ENCODE data around the gene RUNX3.

The RUNX3 gene

DNA sequence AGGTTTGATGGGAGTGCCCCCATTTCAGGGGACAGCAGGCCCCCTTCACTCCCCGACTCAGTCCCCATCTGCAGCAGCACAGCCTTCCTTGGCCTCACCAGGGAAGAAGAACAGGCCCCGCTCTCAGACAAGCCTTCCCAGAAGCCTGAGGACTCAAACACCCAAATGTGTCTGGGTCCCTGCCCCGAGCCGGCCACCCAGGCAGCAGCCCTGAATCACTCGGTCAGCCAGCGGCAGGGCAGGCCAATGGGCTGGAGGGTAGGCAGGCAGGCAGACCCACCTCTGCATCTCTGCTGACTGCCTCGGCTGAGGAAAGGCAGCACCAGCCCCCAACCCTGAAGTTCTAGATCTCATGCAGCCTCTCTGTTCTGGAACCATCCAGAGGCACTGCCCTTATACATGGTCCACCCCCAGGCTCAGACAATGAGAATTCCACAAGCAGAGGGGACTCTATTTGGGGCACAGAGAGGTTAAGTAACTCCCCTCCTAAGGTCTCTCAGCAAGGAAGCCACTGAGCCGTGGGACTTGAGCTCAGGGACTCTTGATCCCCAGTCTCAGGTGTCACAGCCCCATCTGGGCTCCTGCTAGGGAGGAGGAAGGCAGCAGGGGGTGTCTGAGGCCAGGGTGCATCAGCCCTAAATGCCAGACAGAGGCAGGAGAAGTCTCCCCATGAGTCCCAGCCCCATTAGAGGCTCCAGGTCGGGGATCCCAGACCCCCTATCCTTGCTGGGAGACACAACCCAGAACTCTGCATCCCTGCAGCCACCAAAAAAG is 33.2 kb upstream of the RUNX3 start:
- peak in 1 of 2 experiments; percentile 36 for DNase-seq

DNA sequence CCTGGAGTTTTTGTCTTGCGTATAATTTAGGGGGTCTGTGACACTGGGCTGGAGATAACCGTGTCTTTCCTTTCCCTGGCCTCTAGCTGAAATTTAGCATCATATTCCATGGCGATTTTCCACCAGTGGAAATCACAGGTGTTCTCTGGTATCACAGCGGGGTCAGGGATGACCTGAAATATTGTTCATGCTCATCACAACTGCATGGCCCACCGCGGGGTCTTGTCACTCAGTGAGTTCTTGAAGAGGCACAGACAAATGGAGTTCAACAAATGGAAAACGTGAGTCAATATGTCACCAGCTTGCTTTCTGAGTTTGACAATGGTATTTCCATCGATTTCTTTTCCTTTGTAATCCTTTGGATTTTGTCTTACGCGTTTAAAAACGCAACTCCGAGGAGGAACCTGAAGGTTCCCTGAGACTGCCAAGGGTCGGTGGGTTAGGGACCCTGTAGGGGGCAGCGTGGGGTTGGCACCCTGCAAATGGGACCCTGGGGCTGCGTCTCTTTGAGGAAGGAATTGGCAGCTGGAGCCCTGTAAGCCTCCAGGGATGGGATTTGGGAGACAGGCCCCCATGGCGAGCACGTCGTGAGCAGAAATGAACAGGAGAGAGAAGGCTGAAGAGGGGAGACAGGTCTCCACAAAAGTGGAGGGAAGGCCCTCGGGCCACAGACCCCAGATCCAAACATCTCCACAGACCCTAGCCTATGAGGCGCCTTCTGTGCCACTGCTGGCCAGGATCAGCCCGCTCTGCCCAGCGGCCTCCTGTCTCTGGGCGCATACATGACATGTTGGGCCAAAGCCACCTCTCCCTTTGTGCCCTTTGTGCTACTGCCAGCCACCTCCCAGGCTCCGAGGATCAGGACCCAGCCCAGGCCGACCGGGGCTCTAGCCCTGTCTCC is 32.1 kb upstream of the RUNX3 start:
- DNase-seq, result no peak

DNA sequence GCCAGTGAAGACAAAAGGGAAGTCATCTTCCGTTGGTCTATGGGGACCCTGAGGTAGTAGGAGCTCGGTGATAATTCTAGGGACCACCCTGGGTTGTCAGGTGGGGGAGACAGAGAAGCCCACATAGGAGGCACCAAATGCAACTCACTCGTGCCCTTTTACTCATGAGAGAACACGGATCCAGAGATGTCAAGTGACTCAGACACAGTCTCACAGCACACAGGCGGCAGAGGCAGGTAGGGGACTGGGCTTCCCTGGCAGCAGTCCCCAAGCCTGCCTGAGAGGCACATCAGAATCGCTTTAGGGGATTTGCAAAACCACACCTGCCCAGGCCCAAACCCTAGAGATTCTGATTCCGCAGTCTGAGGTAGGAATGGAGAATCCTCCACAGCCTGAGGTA is 31.3 kb upstream of the RUNX3 start:
- no peak for DNase-seq

DNA sequence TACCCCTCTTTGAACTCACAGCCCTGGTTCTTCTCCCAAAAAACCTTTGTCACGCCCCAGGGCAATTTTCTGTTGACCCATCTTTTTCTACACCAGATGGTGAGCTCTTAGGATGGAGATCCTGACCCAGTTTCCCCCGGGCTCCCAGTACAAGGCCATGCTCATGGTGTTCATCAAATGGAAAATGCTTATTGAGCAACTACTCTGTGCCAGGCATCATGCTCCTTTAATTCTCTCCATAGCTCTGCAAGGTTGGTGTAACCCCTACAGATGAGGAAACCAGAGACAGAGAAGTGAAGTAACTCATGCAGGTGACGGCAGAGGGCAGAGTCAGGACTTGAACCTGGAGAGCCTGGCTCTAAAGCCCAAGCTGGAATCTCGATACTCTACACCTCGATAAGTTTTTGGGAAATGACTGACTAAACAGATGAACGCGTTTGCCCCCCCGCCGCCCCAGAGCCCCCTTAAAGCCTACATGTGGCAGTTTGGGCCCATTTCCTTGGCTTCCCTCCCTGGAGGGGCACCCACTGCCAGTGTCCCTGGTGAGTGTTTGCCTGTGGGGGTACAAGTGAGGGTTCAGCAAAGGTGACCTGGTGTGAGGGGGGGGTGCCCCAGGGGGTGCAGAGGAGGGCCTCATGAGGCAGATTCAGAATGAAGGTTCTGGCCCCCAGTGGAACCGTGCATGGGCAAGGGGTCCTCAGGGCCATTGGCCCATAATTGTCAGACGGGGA is 30.2 kb upstream of the RUNX3 start:
- DNase-seq, result no peak

DNA sequence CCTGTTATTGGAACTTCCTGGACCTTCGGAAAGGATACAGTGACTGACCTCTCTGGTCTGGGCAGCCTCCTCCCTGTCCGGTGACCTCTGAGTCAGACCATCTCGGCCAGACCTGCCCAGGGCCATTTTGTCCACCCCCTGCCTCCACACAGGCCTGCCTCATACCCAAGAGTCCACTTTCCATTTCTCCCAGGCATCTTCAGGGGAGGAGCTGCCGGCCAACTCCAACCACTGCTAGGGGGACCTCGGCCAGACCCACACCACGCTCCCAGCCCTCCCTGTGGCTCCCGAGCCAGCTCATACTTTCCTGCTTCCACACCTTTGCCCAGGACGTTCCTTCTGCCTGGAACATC is 29.5 kb upstream of the RUNX3 start:
- no peak for DNase-seq

DNA sequence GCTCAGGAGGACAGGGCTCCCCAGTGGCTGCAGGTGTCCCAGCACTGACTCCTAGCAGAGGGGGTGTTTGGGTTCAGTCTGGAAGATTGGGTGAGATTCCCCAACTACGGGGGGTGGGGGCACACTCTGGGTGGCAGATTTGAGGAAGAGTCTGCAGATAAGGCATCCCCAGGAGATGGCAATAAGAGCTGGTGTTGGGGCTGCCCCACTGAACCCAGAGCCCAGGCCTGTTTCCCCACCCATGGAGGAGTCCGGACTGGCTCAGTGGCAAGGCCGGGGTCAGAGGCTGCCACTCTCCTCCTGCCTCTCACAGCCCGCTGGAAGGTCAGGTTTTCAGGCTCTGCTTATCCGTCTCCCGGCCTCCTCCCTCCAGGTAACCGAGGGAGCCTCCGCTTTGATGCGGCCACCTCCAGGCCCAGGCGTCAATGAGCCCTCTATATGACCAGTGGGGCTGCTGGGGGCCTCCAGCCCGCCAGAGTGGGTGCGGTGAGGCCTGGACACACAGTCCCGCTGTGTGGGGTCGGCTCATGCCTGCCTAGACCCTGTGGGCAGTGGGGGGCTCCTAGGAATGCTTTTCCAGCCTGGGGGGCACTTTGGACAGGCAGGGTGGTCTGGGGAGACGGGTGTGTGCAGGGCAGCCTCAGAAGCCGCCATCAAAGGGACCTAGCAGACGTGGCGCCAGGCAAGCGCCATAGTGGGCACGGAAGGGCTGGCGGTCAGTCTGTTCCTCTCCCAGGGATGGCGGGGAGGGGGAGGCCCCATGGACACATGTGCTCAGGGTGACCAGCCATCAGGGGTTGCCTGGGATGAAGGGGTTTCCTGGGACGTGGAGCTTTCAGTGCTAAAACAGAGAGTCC is 28.9 kb upstream of the RUNX3 start:
- DNase-seq, result no peak

DNA sequence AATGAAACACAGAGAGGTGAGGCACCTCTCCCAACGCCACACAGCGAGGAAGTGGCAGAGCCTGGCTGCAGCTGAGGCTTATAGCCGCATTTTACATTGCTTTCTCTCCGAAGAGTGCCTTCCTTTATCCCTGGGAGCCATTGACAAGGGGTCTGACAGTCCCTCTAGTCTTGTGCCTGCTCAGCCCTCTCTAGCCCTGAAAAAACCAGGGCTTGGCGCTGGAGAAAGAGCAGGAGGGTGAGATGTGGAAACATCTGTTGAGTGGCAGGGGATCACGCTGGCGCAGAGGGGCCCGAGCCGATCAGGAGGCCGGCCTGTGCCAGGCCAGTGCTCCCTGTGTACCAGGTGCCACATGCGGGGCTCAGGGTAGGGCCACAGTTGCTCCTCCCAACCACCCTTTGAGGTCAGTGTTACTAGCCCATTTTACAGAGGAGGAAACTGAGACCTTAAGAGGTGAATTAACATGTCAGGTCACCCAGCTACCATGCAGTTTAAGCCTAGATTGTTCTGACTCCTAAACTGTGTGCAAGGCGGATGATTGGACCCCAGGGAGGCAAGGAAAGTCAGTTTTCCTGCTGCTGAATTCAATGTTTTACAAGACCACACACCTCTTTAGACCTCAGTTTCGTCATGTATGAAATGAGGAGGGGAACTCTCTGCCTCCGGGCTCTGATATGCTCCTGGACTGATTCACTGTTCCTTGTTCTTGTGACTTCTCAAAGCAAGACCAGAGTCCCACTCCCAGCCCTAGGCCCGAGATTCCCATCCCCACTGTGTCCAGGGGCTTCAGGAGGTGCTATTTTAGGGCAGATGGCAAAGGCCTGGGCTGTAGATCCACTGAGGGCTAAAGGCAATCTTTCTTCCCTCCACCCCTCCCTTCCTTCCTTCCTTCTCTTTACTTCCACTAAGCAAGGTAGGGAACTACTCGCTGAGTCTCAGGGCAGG is 28.0 kb upstream of the RUNX3 start:
- no peak for DNase-seq

DNA sequence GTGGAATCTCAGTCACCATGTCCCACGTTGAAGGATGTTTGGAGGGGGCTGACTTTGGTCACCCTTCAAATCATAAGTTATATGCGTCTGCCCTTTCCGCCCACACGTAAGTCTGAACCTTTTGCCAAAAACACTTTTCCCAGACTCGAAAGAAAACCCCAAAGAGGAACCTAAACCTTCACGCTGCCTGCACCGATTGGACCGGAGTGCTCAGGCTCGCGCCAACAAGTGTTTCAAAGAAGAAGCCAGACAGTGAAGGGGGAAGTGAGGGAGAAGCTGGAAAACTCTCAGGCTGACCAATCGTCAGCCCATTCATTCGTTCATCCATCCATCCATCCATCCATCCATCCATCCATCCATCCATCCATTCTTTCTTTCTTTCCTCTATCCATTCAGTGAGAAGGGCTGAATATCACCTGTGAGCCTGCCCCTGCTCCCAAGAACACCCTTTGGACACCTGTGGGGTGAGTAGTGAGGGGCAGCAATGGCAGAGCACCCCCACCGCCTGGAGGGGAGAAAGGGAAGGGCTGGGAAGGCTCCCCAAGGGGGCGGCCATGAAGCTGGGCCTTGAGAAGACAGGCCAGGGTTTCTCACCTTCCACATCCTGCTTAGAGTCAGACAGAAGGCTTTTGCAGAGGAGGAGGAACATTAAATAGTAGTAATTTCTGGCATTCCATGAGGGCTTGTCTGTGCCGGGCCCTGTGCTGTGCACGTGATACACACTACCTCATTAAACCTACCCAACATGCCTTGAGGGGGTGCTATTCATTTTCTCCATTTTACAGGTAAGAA is 27.1 kb upstream of the RUNX3 start:
- DNase-seq, result no peak

DNA sequence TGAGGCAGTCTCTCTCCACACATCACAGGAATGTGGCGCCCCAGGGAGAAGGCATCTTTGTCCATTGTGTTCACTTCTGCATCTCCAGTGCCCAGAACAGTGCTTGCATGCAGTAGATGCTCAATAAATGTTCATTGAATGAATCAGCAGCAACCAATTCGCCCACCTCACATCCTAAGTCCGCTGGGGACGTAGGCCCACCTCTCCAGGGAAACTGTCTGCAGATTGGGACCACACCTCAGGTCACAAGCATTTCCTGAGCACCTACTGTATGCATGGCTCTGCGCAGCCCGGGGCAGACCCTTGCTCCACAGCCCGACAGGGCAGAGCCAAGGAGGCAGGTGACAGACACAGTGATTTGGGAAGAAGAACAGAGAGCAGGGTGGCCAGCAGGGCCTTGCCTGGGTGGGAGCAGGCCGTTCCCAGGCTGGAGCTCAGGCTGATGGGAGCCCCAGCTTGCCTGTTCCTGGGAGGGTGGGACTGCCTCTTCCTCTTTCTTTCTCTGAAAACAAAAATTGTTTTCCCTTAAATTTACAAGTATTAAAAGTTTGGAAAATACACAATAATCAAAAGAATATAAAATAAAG is 25.8 kb upstream of the RUNX3 start:
- DNase-seq, result no peak

DNA sequence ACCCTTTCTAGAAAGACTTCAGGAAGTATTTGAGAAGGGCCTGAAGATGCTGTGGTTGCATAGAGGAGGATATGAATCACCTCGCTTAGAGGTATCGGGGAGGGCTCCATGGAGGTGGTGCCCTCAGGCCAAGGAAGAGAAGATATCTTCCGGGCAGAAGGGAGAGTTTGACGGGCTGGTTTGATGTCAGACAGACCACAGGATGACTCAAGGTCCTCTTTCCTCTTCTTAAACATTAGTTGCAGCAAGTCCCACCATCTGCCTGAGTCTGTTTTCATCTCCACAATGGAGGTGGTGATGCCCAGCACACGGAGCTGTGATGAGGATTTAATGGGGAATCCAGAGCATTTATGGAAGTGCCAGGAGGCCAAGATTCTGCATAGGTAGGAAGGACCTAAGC is 25.1 kb upstream of the RUNX3 start:
- DNase-seq, result peak; percentile 61 to 68

DNA sequence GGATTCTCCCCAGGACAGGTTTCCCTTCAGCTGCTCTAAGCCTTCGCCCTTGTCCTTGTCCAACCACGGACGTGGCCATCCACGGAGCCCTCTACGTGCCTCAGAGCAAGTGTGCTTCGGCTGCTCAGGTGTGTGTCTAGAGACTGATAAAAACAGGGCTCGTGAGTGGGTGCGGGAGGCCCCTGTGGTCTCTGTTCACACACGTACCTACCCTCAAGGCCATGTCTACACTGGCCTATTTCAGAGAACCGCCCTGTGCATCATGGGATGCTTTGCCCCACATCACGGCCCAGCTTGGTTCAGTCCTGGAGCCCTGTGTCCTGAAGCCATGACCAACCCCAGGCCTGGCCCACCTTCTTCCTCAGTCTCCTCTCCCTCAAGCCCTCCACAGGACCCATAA is 24.6 kb upstream of the RUNX3 start:
- no peak for DNase-seq

DNA sequence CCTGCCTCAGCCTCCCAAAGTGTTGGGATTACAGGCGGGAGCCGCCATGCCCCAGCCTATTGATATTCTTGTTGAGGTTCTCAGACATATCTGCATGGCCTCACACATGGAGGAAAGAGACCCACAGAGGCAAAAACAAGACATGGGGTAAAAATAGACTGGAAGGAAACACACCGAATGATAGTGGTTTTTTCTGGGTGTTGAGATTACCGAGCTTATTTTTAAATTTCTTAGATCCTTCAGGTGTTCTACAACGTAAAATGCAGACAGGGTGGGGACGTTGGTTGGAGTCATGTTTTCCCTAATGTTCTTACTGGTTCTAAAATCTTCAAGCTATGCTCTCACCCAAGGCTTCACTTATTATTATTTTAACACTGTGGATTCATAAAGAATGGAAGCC is 23.9 kb upstream of the RUNX3 start:
- DNase-seq, result no peak

DNA sequence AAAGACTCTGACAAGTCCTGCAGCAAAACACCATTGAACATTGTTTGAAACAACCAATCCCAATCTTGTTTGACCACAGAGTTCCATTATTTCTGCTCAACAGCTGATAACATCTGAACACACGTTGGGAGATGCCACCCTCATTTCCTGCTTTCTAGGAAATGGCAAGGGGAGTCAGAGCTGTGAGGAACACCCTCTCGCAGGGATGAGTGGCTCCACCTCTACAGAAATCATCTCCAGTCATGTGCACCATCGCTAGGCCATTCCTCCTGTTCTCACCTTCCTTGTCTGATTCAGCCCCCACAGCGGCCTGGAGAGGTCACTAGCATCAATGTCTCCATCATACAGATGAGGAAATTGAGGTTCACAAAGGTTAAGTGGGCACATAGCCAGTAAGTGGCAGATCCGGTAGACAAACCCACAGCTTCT is 22.4 kb upstream of the RUNX3 start:
- peak in 1 of 2 experiments; percentile 21 for DNase-seq

DNA sequence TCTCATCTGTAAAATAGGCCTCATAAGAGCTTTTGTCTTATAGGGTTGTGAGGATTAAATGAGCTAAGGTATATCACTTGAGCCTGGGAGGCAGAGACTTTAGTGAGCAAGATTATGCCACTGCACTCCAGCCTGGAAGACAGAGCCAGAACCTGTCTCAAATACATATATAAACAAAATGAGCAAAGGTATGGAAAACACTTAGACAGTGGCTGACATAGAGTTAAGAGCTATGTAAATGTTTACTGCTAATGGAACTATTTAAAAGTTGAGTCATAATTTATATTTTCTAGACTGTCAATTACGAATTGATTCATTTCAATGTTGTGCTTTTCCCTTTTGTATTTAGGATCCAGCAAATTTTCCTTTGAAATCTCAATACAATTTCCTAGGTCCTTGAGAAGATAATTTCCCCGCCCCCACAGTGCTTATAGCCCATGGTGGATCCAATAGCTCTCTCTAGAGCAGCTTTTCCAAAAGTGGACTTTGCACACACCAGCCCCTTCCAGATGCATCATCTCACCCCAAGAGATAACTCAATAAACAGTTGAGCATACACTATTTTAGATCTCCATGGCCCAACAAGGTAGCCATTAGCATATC is 21.8 kb upstream of the RUNX3 start:
- DNase-seq, result no peak

DNA sequence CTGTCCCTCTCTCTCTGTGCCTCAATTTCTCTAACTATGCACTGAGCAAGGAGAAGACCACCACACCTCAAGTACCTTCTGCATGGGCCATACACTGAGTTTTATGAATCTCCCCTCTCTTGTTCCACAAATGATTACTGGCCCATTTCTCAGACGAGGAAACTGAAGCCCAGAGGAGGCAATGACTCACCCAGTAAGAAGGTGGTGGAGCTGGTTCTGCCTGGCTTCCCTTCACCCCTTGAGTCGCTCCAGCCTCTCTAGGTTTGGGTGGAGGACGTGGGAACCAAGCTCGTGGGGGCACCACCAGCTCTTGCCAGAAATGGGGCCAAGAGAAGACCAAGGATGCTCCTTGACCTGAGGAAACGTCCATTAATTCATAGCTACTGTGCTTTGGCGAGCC is 21.3 kb upstream of the RUNX3 start:
- DNase-seq, result no peak

DNA sequence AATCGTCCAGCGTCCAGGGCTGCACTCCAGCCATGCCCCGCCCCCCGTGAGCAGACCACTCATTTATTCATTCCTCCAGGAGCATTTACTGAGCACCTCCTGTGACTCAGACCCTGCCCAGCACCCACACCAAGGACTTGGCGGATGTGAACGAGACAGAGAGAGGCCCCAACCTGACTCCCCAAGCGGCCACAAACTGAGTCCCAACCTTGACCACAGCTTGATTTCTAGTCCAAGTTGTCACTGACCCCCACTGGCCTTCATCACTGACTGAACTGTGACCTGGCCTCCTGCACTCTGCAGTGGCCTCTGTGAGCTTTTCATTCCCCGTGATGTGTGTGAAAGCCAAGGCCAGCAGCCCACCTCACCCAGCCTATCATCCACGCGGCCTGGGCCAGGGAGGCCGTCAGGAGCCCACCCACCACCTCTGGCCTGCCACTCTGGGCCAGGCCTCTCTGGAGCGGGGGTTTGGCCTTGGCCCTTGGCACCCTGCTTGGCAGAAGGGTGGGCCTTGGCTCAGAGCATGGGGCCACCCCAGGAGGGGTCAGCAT is 19.3 kb upstream of the RUNX3 start:
- no peak for DNase-seq

DNA sequence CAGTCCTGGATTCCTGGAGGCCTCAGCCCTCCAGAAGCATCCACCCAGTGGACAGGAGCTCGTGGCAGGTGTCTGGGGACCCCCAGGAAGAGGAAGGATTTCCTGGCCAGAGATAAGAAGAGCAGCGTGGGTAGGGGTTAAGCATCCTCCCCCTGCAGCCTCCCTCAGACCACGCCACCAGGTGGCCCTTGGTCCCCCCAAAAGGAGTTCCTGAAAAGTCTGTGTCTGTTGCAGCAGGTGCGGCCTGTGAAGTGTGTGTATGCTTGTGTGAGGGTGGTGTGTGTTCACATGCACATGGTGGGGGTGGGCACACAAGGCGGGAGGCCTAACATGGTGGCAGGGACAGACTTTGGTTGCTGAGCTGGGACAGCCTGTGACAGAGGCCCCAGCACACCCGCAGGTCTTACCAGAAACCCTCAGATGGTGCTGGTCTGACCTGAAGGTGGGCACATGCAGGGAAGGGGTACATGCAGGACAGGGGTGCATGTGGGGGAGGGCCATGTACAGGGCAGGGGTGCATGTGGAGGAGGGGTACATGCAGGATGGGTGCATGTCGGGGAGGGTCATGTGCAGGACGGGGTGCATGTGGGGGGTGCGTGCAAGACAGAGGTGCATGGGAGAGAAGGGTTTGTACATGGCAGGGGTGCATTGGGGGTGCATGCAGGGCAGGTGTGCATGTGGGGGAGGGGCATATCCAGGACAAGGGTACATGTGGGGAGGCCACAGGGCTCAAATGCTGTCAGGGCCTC is 18.2 kb upstream of the RUNX3 start:
- DNase-seq, result no peak

DNA sequence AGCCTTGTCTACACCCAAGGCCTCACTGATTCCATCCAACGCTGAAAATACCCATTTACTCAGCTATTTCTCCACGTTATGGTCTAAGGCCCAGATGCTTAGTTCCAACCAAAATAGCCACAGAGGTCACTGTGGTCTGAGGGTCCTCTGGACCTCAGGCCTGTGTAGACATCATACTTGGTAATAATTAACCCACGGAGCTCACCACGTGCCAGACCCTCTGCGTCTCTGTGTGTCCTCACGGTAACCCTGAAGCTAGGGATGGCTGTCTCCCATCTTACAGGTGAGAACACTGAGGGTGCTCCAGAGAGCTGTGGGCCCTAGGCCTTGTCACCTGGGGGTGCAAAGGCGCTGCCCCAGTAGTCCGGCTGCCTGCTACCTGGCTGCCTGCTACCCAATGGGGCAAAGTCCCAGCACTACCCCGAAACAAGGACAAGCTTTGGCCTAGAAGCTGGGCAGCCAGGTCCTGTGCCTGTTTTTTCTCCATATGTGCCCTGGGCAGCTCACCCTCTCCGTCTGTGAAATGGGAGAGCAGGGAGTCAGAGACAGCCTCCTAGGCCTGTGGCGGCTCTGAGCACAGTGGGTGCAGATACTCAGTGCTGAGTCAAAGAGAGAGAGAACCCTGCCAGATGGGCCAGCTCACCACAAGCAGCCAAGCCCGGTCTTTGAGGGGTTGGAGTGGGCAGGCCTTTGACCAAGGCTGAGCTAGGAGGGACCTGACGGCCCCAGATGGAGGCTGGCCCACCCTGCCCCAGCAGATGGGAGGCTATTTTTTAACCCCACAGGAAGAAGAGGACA is 17.0 kb upstream of the RUNX3 start:
- no peak for DNase-seq

Data from activated CD4-positive, alpha-beta T cell treated with anti-CD3 and anti-CD28 coated beads, Interleukin-2, amount 50 U/mL, for 4 hours (primary cell).